Bronchial epithelial cell (primary cell): ENCODE data around the gene CDK10. TPM values are rescaled to one million over a fixed set of nuclear protein-coding genes. Genes with fewer than 3 reads are reported as not detected.

Source experiments
- DNase-seq: peaks from one replicate; pipeline ENCODE4 v3.0.0-alpha.2; 2010; ENCODE audit warnings: low read depth
- FAIRE-seq: peaks from 2 replicates; lab custom pipeline; 2011; peaks lifted over from hg19 to GRCh38; lab: Jason Lieb, UNC
- H3K27me3 ChIP-seq: 2 replicates; pipeline ENCODE4 v1.5.1; 2011; ENCODE audit warnings: low read length; ENCODE audit not compliant: control insufficient read depth, insufficient read depth
- H3K36me3 ChIP-seq: 2 replicates; pipeline ENCODE4 v1.5.1; 2011; ENCODE audit warnings: low read length; ENCODE audit not compliant: control insufficient read depth, insufficient read depth
- H3K4me3 ChIP-seq: 2 replicates; pipeline ENCODE4 v1.5.1; 2011; ENCODE audit warnings: mild to moderate bottlenecking, low read depth, low read length, control low read depth
- total RNA-seq: library from RNA; depleted of rRNA; stranded (reverse); fragments of >200 nt; gene quantifications from 2 replicates; pipeline ENCODE4 v1.2.1, GENCODE V29; 2014
- TF ChIP-seq, protein P1 (sequence below): IDR thresholded peaks from 2 replicates; pipeline ENCODE4 v1.5.1; 2011; ENCODE audit warnings: mild to moderate bottlenecking, moderate library complexity, low read length, control low read depth, inconsistent platforms; ENCODE audit not compliant: insufficient read depth, severe bottlenecking

CDK10 gene
- total RNA-seq, 1 donor from 2014 or later: 280 TPM

DNA sequence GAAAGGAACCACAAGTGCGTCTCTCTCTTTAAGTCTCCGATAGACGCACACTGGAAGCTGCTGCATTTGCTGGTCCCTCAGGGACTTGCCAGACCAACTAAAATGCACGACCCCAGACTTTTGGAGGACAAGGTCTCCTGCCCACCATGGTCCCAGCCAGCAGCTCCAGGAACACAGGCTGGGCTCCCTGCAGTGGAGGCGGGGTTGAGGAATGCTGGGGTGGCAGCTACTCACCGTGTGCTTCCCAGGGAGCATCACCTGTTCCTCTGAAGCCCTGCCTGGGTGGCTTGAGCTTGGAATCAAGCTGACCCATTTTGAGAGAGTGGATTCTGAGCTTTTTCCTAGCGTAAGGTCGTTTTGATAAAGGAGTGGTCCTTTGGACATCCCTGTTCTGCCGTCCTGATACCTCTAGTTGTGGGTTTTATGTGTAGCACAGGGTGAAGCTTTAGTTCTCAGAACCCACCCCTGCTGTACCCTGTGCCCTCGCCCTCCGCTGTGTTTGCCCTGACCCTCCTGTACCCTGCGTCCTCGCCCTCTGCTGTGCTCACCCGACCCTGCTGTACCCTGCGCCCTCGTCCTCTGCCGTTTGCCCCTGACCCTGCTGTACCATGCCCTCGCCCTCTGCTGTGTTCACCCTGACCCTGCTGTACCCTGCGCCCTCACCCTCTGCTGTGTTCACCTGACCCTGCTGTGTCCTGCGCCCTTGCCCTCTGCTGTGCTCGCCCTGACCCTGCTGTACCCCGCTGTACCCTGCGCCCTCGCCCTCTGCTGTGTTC is 45.8 kb downstream of the CDK10 start:
- FAIRE-seq: no peak
- peaks cover 47% of the 10 kb centered on the region for H3K36me3 ChIP-seq
- TF ChIP-seq, protein P1, sequence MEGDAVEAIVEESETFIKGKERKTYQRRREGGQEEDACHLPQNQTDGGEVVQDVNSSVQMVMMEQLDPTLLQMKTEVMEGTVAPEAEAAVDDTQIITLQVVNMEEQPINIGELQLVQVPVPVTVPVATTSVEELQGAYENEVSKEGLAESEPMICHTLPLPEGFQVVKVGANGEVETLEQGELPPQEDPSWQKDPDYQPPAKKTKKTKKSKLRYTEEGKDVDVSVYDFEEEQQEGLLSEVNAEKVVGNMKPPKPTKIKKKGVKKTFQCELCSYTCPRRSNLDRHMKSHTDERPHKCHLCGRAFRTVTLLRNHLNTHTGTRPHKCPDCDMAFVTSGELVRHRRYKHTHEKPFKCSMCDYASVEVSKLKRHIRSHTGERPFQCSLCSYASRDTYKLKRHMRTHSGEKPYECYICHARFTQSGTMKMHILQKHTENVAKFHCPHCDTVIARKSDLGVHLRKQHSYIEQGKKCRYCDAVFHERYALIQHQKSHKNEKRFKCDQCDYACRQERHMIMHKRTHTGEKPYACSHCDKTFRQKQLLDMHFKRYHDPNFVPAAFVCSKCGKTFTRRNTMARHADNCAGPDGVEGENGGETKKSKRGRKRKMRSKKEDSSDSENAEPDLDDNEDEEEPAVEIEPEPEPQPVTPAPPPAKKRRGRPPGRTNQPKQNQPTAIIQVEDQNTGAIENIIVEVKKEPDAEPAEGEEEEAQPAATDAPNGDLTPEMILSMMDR: no peak

DNA sequence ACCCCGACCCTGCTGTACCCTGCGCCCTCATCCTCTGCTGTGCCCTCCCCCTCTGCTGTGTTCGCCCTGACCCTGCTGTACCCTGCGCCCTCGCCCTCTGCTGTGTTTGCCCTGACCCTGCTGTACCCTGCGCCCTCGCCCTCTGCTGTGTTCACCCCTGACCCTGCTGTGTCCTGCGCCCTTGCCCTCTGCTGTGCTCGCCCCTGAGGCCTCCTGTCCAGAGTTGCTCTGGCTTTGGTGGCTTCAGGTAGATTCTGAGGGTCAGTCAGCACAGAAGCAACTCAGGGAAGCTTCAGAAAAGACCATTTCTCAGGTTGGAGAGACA is 46.4 kb downstream of the CDK10 start:
- H3K27me3 ChIP-seq: no peaks in the 10 kb centered on the region
- peaks cover 45% of the 10 kb centered on the region for H3K36me3 ChIP-seq
- FAIRE-seq (peak; percentile 58), DNase-seq (no peak)
- TF ChIP-seq, protein P1: no peak
- H3K4me3 ChIP-seq: no peak overlapping the region

More for the DNA sequence above, 45.8 kb downstream of the CDK10 start:
- H3K4me3 ChIP-seq: no peak overlapping the region
- no peaks in the 10 kb centered on the region for H3K27me3 ChIP-seq
- DNase-seq: no peak

DNA sequence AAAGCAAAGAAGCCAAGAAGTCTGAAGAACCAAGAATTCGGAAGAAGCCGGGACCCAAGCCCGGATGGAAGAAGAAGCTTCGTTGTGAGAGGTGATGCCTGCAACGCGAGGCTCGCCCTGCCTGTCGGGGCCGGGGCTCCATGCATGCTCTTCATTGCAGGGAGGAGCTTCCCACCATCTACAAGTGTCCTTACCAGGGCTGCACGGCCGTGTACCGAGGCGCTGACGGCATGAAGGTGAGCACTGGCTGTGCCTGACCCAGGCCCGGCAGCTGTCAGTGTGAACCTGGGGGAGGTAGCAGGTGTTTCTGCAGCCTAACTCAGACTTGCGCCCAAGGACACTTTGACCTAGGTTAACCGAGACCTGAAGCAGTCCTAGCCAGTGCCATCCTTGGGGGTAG is 46.8 kb downstream of the CDK10 start:
- H3K4me3 ChIP-seq: no peak overlapping the region
- DNase-seq: no peak
- TF ChIP-seq, protein P1: no peak
- no peak for FAIRE-seq
- no peaks in the 10 kb centered on the region for H3K27me3 ChIP-seq
- H3K36me3 ChIP-seq: peaks cover 48% of the 10 kb centered on the region

DNA sequence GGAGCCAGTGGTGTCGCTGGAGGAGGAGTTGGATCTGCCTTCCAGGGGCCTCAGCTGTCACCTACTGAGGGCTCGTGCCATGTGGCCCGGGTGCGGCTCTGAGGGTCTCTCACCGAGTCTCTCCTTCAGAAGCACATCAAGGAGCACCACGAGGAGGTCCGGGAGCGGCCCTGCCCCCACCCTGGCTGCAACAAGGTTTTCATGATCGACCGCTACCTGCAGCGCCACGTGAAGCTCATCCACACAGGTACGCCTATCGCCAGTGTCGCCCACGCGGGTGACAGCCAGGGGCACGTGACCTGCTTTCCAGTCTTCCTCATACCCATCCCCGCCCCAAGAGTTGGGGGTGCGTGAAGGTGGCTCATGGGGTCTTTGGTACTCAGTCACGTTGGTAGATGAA is 47.3 kb downstream of the CDK10 start:
- H3K4me3 ChIP-seq: no peak overlapping the region
- DNase-seq (no peak), FAIRE-seq (no peak)
- TF ChIP-seq, protein P1: no peak
- no peaks in the 10 kb centered on the region for H3K27me3 ChIP-seq
- H3K36me3 ChIP-seq: peaks cover 50% of the 10 kb centered on the region

DNA sequence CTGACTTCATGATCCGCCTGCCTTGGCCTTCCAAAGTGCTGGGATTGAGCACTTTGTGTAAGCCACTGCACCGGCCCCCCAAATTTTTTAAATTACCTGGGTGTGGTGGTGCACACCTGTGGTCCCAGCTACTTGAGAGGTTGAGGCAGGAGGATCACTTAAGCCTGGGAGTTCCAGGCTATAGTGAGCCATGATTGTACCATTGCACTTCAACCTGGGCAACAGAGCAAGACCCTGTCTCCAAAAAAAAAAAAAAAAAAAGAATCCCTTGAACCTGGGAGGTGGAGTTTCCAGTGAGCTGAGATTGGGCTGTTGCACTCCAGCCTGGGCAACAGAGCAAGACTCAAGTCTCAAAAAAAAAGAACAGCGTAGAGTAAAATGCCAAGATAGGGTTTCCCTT is 50.1 kb downstream of the CDK10 start:
- Histone ChIP-seq H3K4me3 (no peak overlapping the region), H3K36me3 (peaks cover 37% of the 10 kb centered on the region), H3K27me3 (no peaks in the 10 kb centered on the region)
- no peak for FAIRE-seq
- TF ChIP-seq, protein P1: no peak
- no peak for DNase-seq
